SH-SY5Y (cell line): Measurements from ENCODE around the gene SPI1.

Experiments used
- GATA2 ChIP-seq: IDR thresholded peaks from 2 replicates; pipeline ENCODE4 v1.6.1; 2011; ENCODE audit warnings: mild to moderate bottlenecking, low read depth, low read length
- GATA3 ChIP-seq: IDR thresholded peaks from 2 replicates; pipeline ENCODE4 v1.6.1; 2011; ENCODE audit warnings: low read depth, mild to moderate bottlenecking, low read length, moderate library complexity

DNA sequence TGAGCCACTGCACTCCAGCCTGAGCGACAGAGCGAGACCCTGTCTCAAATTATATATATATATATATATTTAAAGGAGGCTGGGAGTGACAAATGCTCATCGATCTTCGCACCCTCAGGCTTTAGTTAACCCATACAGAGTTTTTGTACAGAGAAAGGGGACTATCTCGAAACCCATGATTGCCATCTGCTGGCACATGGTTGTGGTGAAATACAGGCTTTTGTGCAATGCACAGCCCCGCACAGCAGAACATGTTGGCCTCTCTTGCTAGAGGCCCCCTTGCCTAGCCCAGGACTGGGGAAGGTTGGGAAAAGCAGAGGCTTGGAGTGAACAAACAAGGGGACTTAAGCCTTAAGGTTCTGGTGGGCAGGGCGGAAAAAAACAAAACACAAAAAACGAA is 29.5 kb downstream of the SPI1 start:
- TF ChIP-seq GATA2 (no peak), GATA3 (no peak)
